ENCODE results near the gene ABTB1.
A peak's percentile ranks its signal among the peaks of the same experiment; 100 is the strongest.
"Not testable (repeated sequence)": the region's sequence is repeated elsewhere in the genome, so short reads cannot be mapped to it uniquely, and the experiment has no call there.

Gene ABTB1

DNA sequence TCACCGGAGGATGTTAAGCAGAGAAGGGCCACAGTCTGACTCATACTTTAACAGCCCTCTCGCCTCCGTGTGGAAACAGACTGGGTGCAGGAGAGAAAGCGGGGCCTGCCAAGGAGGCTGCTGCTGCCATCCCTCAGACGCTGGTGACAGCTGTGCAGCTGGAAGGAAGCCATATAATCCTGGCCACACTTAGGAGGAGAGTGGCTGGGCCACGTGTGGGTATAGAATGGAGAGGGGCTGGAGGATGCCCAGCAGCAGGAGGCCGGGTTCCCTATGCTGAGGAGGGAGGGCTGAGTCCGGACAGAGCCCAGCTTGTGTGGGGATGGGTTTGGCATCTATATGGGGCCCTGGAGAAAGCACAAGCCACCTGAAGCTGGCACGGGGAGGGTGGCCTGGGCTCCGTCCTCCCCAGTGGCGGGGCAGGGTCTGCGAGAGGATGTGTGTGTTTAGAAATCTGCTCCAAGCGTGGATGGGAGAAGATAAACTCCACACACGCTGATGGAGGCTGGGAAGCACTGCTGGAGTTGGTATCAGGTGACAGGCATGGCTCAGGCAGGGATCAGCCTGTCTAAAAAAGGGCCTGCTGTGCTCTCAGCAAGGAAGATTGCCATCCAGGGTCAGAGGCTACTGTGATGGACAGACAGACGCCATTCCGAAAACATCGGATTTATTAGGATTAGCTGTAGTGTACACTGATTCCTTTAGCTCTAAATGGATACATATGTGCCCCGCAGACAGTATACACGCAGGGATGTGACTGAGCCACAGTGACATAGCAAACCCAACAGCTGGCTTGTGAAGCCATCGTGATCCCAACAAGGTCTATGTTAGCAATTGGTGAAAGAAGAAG is 15.9 kb downstream of the ABTB1 start:
- no peak for DNase-seq (ENCODE audit: low spot score)

DNA sequence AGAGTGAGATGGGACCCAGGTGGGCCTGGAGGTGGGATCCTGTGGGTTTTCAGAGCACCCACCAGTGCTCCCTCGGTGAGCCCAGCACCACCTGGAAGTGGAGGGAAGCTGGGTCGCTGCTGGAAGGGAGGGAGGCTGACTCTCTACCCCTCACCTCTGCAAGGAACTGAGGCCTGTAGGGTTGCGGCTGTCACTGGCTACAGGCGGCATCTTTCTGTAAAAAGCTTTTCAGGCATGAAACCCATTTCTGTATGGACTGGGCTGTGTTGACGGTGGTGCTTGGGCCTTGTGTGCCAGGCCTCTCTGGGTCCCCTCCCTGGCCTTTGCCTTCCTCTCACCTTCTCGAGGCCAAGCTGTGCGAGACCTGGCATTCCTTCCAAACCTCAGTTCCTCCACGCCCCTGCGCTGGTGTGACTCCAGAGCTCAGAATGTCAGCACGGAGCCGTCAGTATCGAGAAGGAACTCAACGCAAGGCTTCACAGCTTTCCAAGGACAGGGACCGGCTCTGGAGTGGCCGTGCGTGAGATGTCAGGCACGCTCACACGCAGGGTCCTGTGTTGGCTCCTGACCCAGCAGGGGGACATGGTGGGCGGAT is 16.6 kb downstream of the ABTB1 start:
- no peak for DNase-seq (ENCODE audit: low spot score)

DNA sequence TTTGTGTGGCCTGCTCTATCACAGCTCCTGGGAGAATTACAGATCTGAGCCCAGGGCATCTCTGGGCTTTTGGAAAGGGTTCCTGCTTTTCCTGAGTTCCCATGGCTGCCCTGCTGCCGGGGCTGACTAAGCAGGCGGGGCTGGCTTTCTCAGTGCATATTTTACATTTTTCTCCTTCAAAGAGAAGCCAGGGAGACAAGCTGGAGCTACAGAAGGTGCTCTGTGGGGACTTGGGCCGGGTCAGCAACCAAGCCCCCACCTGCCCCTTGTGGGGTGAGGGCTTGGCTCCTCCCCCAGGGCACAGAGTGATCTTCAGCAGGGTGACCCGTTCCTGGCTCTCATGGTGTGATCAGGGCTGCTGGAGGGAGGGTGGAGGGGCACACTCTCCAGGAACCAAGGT is 17.4 kb downstream of the ABTB1 start:
- peak; percentile 55 for DNase-seq (ENCODE audit: low spot score)

DNA sequence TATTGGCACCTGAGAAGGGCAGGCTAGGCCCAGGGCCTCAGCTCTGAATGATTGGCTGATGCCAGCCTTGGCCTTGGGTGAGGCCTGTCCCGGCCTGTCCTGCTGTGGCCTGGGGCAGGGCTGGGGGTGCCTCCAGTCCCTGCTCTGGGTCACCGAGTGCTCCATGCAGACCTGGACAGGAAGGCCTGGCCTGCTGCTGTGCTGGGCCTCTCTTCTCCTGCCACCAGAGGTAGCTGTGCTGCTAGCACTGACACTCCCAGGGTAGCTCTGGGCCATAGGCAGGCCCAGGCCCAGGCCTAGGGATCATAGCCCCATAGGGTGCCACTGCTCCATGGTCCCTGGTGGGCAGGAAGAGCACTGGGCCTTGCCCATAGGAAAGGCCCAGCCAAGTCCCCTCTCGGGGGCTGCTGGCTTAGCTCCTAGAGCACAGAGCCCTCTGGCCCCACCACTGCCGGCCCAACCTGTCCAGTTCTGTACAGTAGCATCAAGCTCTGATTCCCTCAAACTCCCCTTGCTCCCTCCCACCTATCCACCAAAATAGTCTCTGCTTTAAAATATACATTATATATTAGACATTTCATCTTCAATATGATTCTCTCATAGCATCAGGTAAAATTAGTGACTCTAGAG is 18.2 kb downstream of the ABTB1 start:
- DNase-seq (ENCODE audit: low spot score) = peak; percentile 61

GRCh38 chr3:127691489-127691888 is 18.7 kb downstream of the ABTB1 start:
- DNase-seq (ENCODE audit: low spot score) = no peak

GRCh38 chr3:127691974-127692373 is 19.2 kb downstream of the ABTB1 start:
- no peak for DNase-seq (ENCODE audit: low spot score)

GRCh38 chr3:127692501-127693335 is 20.0 kb downstream of the ABTB1 start:
- DNase-seq (ENCODE audit: low spot score) = no peak

- no peak for DNase-seq (ENCODE audit: low spot score)
Measured at GRCh38 chr3:127693336-127693843, 20.6 kb downstream of the ABTB1 start.

DNA sequence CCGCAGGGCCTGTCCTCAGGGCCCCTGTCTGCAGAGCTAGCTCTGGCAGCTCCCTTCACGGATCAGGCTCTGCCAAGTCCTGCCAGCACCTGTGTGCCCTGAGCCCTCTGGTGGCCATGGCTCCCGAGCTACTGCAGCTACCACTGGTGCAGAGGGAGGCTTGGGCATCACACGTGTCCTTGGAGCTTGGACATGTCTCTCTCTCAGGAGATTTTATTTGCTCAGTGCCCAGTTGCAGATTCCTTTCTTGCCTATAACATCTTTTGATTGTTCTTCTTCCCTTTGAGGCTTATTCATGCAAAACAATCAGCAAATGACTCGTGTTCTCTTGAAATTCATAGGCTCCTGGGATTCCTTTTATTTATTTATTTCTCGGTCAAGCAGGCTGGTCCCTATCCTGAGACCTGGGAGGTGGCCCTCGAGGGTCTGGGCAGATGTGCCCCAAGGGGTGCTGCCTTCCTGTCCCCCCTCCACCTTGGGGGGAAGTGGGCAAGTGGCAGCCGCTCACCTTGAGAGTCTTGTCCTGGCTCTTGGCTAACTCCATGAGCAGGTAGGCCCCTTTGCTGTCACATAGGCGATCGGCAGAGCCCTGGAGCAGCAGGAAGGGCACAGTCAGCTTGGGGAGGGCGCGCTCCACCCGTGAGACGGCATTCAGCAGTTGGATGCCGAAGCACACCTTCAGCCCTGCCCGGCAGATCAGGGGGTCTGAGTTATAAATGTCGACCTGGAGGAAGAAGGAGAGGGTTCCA is 21.9 kb downstream of the ABTB1 start:
- peak; percentile 34 for DNase-seq (ENCODE audit: low spot score)

DNA sequence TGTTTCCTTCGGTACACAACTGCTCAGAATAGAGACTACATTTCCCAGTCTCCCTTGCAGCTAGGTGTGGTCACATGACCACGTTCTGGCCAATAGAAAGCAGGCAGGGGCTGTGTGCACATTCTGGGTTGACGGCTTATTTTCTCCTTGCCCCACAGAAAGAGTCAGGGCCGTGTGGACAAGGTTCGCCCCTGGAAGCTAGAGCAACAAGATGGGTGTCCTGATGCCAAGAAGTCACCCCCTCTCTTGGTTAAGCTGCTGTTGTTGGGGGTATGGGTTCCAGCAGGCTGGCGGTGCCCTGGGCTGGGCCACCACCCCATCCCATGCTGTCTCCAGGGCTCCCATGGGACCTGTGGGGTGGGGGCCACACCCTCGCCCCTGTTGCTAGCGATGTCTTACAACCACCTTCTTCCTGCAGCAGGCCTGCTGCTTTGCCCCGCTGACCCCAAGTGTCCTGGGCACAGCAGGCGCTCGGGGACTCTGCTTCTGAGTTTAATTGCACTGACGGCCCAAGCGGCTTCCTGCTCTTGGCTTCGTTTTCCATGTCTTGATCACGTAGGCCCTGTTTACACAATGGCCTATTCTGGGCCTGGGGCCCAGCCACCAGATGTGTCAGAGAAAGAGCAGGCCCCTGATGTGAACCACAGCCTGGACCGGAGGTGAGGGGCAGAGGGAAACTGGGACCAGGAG is 24.9 kb downstream of the ABTB1 start:
- DNase-seq (ENCODE audit: low spot score) = no peak

DNA sequence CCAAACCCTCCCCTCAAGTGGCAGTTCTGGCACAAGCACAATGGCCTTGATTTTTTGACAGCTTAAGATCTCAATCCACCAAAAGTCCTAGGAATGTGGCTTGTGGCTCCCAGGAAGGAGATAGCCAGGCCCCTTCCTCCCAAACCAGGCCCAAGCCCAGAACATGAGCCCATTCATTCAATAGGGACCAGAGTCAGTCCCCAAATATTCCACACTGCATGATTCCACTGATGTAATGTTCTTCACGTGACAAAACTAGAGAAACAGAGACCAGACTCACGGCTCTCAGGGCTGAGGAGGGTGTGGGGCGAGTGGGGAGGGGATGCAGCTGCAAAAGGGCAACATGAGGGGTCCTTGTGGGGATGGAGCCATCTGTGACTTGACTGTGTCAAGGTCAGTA is 25.5 kb downstream of the ABTB1 start:
- no peak for DNase-seq (ENCODE audit: low spot score)

DNA sequence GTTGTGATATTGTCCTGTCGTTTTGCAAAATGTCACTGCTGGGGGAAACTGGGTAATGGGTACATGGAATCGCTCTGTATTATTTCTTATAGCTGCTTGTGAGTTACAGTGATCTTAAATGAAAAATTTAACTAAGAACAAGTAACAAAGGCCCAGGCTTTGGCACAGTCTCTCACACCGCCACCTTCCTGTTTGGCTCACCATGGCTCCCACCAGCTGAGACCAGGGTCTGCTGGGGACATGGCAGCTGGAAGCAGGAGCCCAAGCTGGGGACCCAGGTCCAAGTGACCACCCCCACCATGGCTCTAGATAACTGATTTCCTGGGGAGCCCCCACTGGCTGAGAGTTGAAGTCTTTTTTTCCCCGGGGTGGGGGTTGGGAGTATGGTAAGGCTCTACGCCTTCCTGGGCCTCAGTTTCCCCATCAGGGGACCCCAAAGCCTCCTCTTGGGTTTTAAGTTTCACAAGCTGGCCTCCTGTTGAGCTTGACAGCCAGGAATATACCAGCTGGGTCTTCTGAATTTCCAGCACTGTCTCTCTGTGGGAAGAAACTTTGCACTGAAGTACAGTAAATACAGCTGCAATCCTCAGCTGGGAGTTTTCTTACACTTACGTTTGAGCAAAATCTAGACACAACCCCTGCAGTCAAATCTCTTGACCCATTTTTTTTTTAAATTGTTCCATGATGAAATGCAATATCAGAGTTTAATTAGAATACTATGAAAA is 26.1 kb downstream of the ABTB1 start:
- DNase-seq (ENCODE audit: low spot score) = no peak

- DNase-seq (ENCODE audit: low spot score) = no peak
Measured at GRCh38 chr3:127699416-127700300, 26.9 kb downstream of the ABTB1 start.

DNA sequence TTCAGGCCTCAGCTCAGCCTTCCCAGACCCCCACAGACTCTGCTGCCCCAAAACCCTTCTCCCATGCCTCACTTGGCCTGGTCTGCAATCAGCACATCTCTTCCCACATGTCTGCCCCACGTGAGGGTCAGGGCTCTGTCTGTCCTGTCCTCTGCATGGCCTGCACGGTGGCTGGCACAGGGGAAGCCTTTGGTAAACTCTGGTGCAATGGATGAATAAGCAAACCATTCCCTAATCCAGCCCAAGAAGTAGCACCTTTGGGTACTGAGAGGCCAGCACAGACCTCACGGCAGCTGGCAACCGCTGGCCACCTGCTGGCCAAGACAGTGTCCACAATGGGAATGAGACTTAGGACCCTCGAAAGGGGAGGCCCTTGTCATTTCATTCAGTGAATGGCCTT is 27.7 kb downstream of the ABTB1 start:
- DNase-seq (ENCODE audit: low spot score) = no peak

DNA sequence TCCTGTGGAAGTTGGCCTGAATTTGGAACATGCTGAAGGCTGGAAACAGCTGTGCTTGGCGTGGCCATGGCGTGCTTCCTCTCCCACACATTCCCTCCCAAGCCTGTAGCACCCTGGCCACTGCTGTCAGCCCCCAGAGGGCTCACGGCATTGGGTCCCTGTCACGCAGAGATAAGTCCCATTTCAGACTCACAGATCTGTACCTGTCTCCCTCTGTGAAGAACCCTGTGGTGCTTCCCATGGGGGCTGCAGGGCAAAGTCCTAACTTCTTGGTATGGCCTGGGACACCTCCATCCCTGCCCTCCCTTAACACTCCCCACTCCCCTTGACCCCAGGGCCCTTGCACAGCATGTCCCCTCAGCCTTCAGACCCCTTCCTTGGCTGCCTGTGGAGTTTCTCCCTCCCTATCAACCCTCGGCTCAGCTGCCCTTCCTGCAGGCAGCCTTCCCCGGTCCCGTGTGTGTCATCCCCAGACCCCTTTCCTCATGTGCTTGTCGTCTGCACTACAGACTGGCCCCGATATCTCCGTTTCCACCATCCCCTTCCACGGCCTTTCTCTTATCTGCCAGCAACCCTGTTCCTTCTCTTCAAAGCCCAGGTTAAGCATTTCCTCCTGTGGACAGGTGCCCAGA is 28.6 kb downstream of the ABTB1 start:
- no peak for DNase-seq (ENCODE audit: low spot score)

DNA sequence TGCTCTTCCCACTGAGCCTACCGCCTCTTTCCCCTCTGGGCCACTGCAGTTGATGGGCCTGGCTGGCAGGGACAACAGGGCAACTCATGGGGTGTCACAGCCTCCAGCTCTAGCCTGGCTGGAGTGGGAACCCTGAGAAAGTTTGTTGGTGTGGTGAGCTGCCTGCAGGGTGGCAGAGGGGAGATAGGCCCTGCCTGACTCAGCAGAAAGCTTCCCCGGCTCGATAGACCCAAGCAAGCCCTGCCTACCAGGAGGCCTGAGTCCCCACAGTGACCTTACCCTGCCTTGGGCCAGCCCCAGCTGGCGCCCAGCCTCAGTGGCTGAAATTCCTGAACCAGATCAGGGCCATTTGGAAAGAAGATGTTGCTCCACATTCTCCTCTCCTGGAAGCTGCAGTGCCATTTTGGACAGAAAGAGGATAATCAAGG is 29.4 kb downstream of the ABTB1 start:
- DNase-seq (ENCODE audit: low spot score) = no peak

DNA sequence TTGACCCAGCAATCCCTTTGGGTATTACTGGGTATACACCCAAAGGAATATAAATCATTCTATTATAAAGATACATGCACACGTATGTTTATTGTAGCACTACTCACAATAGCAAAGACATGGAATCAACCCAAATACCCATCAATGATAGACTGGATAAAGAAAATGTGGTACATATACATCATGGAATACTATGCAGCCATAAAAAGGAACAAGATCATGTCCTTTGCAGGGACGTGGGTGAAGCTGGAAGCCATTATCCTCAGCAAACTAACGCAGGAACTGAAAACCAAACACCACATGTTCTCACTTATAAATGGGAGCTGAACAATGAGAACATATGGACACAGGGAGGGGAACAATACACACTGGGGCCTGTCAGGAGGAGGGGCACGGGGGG is 32.1 kb downstream of the ABTB1 start:
- not testable (repeated sequence) for DNase-seq (ENCODE audit: low spot score)

GRCh38 chr3:127706312-127706711 is 33.6 kb downstream of the ABTB1 start:
- no peak for DNase-seq (ENCODE audit: low spot score)
